ENCODE data around the gene RAD51B.

The RAD51B gene

DNA sequence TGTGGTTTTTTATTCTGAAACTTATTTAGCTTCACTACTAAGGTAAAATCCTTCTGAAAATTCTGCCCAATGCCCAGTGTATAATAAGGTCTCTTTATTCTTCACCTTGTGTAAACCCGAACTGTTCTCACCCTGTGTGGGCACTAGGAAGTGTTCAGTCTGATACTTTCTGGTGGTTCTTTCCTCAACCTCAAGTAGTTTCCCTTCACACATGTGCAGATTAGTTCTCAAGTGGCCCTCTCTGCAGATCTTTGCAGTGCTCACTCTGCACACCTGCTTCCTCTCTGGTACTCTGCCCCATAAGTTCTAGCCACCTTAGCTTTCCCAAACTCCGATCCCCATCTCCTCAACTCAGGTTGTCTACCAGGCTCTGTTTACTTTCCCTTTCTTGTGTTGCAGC is 61.6 kb downstream of the RAD51B start:
- DNase-seq = no peak
- TF ChIP-seq, protein P1, sequence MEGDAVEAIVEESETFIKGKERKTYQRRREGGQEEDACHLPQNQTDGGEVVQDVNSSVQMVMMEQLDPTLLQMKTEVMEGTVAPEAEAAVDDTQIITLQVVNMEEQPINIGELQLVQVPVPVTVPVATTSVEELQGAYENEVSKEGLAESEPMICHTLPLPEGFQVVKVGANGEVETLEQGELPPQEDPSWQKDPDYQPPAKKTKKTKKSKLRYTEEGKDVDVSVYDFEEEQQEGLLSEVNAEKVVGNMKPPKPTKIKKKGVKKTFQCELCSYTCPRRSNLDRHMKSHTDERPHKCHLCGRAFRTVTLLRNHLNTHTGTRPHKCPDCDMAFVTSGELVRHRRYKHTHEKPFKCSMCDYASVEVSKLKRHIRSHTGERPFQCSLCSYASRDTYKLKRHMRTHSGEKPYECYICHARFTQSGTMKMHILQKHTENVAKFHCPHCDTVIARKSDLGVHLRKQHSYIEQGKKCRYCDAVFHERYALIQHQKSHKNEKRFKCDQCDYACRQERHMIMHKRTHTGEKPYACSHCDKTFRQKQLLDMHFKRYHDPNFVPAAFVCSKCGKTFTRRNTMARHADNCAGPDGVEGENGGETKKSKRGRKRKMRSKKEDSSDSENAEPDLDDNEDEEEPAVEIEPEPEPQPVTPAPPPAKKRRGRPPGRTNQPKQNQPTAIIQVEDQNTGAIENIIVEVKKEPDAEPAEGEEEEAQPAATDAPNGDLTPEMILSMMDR (IDR thresholded peaks at IDR 0.05; ENCODE audit: low read depth, low read length) = no peak

DNA sequence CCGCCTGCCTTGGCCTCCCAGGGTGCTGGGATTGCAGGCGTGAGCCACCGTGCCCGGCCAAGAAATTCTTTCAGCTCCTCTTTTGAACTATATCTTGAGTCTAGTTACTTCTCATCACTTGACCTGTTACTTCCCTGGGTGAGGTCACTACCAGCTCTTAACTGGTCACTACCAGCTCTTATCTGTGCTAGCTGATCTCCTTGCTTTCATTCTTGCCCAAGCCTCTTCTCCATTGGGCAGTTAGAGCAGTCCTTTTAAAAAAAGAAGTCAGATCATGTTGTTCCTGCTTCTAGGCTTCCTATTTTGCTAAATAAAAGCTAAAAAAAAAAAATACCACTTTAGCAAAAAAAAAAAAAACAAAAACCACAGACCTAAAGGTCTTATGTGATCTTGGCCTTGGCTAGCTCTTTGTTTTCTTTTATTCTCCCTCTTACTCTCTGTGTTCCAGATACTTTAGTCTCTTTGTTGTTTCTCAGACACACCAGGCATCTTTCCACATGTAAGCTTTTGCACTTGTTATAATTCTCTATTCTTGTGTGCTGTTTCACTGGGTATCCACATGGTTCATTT is 63.5 kb downstream of the RAD51B start:
- H3K9me3 ChIP-seq = no peaks in the 10 kb centered on the region
- no peak overlapping the region for H3K4me3 ChIP-seq (ENCODE audit: low read depth, low read length)
- no peaks in the 10 kb centered on the region for H3K36me3 ChIP-seq
- TF ChIP-seq, protein P1 (IDR thresholded peaks at IDR 0.05; ENCODE audit: low read depth, low read length) = no peak
- no peaks in the 10 kb centered on the region for H3K27me3 ChIP-seq
- no peak for DNase-seq
- H3K4me1 ChIP-seq = no peaks in the 10 kb centered on the region

More for the DNA sequence above, 61.6 kb downstream of the RAD51B start:
- H3K9me3 ChIP-seq = no peaks in the 10 kb centered on the region
- H3K4me1 ChIP-seq = no peaks in the 10 kb centered on the region
- H3K36me3 ChIP-seq = no peaks in the 10 kb centered on the region
- H3K4me3 ChIP-seq (ENCODE audit: low read depth, low read length) = no peak overlapping the region
- H3K27me3 ChIP-seq = no peaks in the 10 kb centered on the region

DNA sequence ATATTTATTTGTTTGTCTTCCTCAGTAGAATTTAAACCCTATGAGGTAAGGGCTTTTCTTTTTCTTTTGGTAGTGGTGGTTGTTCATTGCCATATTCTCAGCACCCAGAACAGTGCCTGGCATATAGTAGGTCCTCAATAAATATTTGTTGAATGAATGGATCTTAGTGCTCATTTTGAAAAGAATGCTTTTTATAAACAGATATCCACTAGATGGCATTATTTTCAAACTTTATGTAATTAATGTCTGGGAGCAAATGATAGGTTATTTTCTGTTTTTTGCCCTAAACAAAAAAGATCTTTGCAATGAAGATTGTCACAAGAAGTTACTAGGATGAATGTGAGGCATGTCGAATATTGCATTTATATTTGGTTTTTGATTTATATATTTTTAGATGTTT is 64.1 kb downstream of the RAD51B start:
- TF ChIP-seq, protein P1 (IDR thresholded peaks at IDR 0.05; ENCODE audit: low read depth, low read length) = no peak; the same call in 1 of the 2 replicates
- Histone ChIP-seq H3K9me3 (no peaks in the 10 kb centered on the region), H3K4me3 (ENCODE audit: low read depth, low read length) (no peak overlapping the region), H3K27me3 (no peaks in the 10 kb centered on the region), H3K4me1 (no peaks in the 10 kb centered on the region), H3K36me3 (no peaks in the 10 kb centered on the region)
- no peak for DNase-seq

DNA sequence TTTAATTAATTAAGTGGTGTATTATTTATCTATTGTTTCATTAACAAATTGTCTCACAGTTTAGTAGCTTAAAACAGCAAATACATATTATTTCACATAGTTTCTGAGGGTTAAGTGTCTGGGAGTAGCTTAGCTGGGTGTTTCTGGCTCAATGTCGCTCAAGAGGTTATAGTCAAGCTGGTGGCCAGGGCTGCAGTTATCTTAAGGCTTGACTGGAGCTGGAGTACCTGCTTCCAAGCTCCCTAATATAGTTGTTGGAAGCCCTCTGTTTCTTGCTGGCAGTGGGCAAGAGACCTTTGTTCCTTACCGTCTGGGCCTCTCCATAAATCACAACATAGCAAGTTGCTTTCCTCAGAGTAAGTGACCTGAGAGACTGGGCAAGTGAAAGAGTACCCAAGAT is 66.6 kb downstream of the RAD51B start:
- H3K27me3 ChIP-seq = no peaks in the 10 kb centered on the region
- no peaks in the 10 kb centered on the region for H3K9me3 ChIP-seq
- H3K36me3 ChIP-seq = no peaks in the 10 kb centered on the region
- TF ChIP-seq, protein P1 (IDR thresholded peaks at IDR 0.05; ENCODE audit: low read depth, low read length) = no peak
- no peak for DNase-seq
- no peak overlapping the region for H3K4me3 ChIP-seq (ENCODE audit: low read depth, low read length)
- no peaks in the 10 kb centered on the region for H3K4me1 ChIP-seq

DNA sequence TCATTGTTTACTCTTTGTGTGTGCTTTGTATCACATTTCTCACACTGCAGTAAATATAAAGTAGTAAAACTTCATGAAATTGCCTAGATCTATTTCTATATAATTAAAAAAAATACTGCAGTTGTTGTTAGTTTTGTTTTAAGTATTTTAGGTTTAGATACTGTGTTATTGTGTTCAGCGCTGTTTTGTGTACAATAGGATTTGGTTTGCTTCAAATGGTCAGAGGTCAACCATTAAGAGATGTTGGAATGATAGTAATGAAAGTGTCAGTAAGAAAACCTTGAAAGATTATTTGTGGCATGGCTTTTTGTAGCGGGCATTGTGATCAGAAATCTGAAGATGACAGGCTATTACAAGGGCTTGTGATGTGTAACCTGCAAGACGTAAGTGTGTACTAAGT is 67.9 kb downstream of the RAD51B start:
- TF ChIP-seq, protein P1 (IDR thresholded peaks at IDR 0.05; ENCODE audit: low read depth, low read length) = no peak
- Histone ChIP-seq H3K4me3 (ENCODE audit: low read depth, low read length) (no peak overlapping the region), H3K9me3 (no peaks in the 10 kb centered on the region), H3K36me3 (no peaks in the 10 kb centered on the region), H3K4me1 (no peaks in the 10 kb centered on the region), H3K27me3 (no peaks in the 10 kb centered on the region)
- no peak for DNase-seq

DNA sequence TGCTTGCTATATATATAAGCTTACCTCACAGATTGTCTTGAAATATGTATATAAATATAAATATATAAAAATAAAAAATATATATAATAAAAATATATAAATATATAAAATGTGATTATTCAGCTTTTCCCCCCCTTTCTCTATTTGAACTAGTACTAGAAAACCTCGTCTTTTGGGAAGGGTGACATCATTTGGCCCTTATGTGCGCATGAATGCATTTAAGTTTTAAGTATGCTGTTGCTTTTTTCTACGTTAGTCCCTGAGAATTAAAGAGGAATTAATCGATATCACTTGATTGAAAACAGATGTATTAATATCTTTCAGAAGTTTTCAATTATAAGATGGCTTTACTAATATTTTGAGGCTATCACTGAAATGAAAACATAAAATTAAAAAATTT is 69.9 kb downstream of the RAD51B start:
- TF ChIP-seq, protein P1 (IDR thresholded peaks at IDR 0.05; ENCODE audit: low read depth, low read length) = no peak
- H3K4me1 ChIP-seq = no peaks in the 10 kb centered on the region
- no peak for DNase-seq
- no peaks in the 10 kb centered on the region for H3K9me3 ChIP-seq
- H3K4me3 ChIP-seq (ENCODE audit: low read depth, low read length) = no peak overlapping the region
- H3K27me3 ChIP-seq = no peaks in the 10 kb centered on the region
- H3K36me3 ChIP-seq = no peaks in the 10 kb centered on the region

Data from BE2C (cell line).